ENCODE data around the gene ZFP92.

Gene ZFP92

DNA sequence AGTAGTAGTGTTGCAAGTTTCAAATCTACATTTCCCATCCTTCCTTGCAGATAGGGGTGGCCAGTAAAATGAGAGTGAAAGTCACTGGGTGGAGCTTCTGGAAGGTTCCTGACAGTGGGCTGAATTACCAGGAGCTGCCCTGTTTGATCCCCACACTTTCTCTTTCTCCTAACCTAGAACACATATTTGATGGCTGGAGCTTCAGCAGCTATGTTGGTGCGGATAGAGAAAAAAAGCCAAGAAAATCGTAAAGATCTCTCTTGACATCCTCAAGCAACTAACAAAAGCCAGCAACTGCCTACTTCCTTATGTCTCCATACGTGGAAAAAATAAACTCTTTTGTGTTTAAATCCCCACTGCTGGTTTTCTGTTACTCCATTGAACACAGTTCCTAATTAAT, 45.2 kb upstream of the ZFP92 start:
- Histone ChIP-seq H2AFZ (ENCODE audit: low read length) (no peak overlapping the region), H3K4me3 (ENCODE audit: low read length) (no peak overlapping the region), H3K79me2 (ENCODE audit: low read length) (no peaks in the 10 kb centered on the region), H3K27ac (ENCODE audit: low read length) (no peak overlapping the region), H4K20me1 (ENCODE audit: insufficient read depth, low read length) (no peaks in the 10 kb centered on the region), H3K4me1 (ENCODE audit: low read length) (0 out of 2 replicates have a peak, but pooled peaks cover 4% of the 10 kb centered on the region), H3K9me3 (replicated peaks; ENCODE audit: insufficient read depth, low read length) (no peaks in the 10 kb centered on the region), H3K4me2 (ENCODE audit: low read depth, low read length) (no peak overlapping the region), H3K36me3 (replicated peaks; ENCODE audit: insufficient read depth, low read length) (no peaks in the 10 kb centered on the region), H3K9me2 (replicated peaks; ENCODE audit: insufficient read depth, low read length) (no peaks in the 10 kb centered on the region), H3K27me3 (replicated peaks; ENCODE audit: insufficient read depth, low read length) (no peaks in the 10 kb centered on the region), H3K9ac (ENCODE audit: low read length) (no peak overlapping the region), H3F3A (ENCODE audit: insufficient read depth, low read length) (no peaks in the 10 kb centered on the region)
- DNase-seq = no peak
- TF ChIP-seq, protein P1, sequence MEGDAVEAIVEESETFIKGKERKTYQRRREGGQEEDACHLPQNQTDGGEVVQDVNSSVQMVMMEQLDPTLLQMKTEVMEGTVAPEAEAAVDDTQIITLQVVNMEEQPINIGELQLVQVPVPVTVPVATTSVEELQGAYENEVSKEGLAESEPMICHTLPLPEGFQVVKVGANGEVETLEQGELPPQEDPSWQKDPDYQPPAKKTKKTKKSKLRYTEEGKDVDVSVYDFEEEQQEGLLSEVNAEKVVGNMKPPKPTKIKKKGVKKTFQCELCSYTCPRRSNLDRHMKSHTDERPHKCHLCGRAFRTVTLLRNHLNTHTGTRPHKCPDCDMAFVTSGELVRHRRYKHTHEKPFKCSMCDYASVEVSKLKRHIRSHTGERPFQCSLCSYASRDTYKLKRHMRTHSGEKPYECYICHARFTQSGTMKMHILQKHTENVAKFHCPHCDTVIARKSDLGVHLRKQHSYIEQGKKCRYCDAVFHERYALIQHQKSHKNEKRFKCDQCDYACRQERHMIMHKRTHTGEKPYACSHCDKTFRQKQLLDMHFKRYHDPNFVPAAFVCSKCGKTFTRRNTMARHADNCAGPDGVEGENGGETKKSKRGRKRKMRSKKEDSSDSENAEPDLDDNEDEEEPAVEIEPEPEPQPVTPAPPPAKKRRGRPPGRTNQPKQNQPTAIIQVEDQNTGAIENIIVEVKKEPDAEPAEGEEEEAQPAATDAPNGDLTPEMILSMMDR (IDR thresholded peaks at IDR 0.05; ENCODE audit: low read length) = no peak
- TF ChIP-seq EZH2 (optimal IDR thresholded peaks at IDR 0.05; ENCODE audit: low read depth, low read length) = no peak
- TF ChIP-seq EZH2phosphoT487 (IDR thresholded peaks at IDR 0.05; ENCODE audit: low read length) = no peak

DNA sequence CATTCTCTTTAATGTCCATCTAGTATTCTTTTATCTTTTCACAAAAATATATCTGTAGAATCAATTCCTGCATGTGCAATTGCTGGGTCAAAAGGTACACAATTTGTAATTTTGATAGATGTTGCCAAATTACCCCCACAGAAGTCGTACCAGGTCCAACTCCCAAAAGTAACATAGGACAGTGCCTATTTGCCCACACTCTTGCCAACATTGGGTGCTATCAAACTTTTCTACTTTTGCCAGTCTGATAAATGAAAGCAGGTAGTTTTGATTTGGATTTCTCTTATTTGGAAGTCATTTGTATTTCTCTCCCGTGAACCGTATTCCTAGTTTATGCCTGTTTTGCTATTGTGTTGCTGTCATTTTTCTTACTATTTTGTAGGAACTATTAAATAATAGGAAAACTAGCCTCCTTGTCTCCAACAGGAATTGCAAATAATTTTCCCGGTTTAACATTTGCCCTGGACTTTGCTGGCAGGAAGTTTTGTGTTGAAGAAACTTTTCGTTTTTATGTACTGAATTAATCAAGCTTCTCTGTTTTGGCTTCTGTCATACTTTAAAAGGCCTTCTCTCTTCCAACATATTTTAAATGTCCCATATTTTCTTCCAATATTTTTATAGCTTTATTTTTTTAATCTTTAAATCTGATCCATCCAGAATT, 44.3 kb upstream of the ZFP92 start:
- H3F3A ChIP-seq (ENCODE audit: insufficient read depth, low read length) = no peaks in the 10 kb centered on the region
- no peak overlapping the region for H3K27ac ChIP-seq (ENCODE audit: low read length)
- 0 out of 2 replicates have a peak, but pooled peaks cover 4% of the 10 kb centered on the region for H3K4me1 ChIP-seq (ENCODE audit: low read length)
- no peaks in the 10 kb centered on the region for H3K9me3 ChIP-seq (replicated peaks; ENCODE audit: insufficient read depth, low read length)
- DNase-seq = no peak
- no peaks in the 10 kb centered on the region for H3K79me2 ChIP-seq (ENCODE audit: low read length)
- no peaks in the 10 kb centered on the region for H3K36me3 ChIP-seq (replicated peaks; ENCODE audit: insufficient read depth, low read length)
- no peak overlapping the region for H3K4me2 ChIP-seq (ENCODE audit: low read depth, low read length)
- no peak overlapping the region for H2AFZ ChIP-seq (ENCODE audit: low read length)
- no peaks in the 10 kb centered on the region for H4K20me1 ChIP-seq (ENCODE audit: insufficient read depth, low read length)
- TF ChIP-seq EZH2 (optimal IDR thresholded peaks at IDR 0.05; ENCODE audit: low read depth, low read length) (no peak), EZH2phosphoT487 (IDR thresholded peaks at IDR 0.05; ENCODE audit: low read length) (no peak)
- TF ChIP-seq, protein P1 (IDR thresholded peaks at IDR 0.05; ENCODE audit: low read length) = no peak
- no peaks in the 10 kb centered on the region for H3K9me2 ChIP-seq (replicated peaks; ENCODE audit: insufficient read depth, low read length)
- H3K4me3 ChIP-seq (ENCODE audit: low read length) = no peak overlapping the region
- H3K9ac ChIP-seq (ENCODE audit: low read length) = no peak overlapping the region
- no peaks in the 10 kb centered on the region for H3K27me3 ChIP-seq (replicated peaks; ENCODE audit: insufficient read depth, low read length)

DNA sequence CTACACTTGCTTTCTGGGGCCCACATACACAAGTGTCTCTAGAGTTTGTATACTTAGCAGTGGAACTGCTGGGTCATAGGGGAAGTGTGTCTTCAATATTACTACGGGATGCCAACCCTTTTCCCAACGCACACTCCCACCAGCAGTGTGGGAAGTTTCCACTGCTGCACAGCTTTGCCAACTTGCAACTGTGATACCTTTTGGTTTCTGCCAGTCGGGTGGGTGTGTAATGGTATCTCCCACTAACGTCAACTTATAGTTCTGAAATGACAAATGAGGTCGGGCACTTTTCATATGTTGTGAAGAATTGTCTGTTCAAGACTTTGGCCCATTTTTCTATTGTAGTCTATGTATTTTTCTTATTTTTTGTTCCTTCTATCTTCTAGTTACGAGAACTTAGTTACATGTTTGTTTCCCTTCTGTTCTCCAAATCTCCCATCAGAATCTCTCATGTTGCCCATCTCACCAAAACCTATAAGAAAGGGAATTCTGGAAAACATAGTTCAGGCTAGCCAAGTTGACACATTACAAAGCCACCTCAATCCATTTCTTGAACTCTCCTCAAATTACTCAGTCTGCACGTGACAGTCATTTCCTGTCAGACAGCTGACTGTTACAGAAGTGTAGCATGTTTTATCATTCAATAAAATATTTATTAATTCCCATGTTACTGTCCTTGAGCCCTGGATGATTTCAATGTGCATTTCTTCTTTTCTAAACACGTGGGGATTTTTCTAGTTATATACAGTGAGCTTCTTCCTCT, 40.8 kb upstream of the ZFP92 start:
- Histone ChIP-seq H3K4me2 (ENCODE audit: low read depth, low read length) (no peak overlapping the region), H3K9ac (ENCODE audit: low read length) (no peak overlapping the region), H3K9me2 (replicated peaks; ENCODE audit: insufficient read depth, low read length) (no peaks in the 10 kb centered on the region), H2AFZ (ENCODE audit: low read length) (no peak overlapping the region), H3F3A (ENCODE audit: insufficient read depth, low read length) (no peaks in the 10 kb centered on the region), H3K27ac (ENCODE audit: low read length) (no peak overlapping the region), H4K20me1 (ENCODE audit: insufficient read depth, low read length) (no peaks in the 10 kb centered on the region), H3K27me3 (replicated peaks; ENCODE audit: insufficient read depth, low read length) (no peaks in the 10 kb centered on the region), H3K4me3 (ENCODE audit: low read length) (no peak overlapping the region), H3K9me3 (replicated peaks; ENCODE audit: insufficient read depth, low read length) (no peaks in the 10 kb centered on the region), H3K79me2 (ENCODE audit: low read length) (no peaks in the 10 kb centered on the region), H3K4me1 (ENCODE audit: low read length) (peaks cover 6% of the 10 kb centered on the region; the same call in 1 of the 2 replicates), H3K36me3 (replicated peaks; ENCODE audit: insufficient read depth, low read length) (no peaks in the 10 kb centered on the region)
- TF ChIP-seq, protein P1 (IDR thresholded peaks at IDR 0.05; ENCODE audit: low read length) = no peak
- TF ChIP-seq EZH2 (optimal IDR thresholded peaks at IDR 0.05; ENCODE audit: low read depth, low read length) = no peak
- no peak for TF ChIP-seq EZH2phosphoT487 (IDR thresholded peaks at IDR 0.05; ENCODE audit: low read length)
- DNase-seq = no peak

All from MM.1S (cell line).